A549 (cell line): ENCODE results near the gene CDH16.
"Not testable (repeated sequence)": the region's sequence is repeated elsewhere in the genome, so short reads cannot be mapped to it uniquely, and the experiment has no call there.

Experiments used
- EP300 ChIP-seq, 2 experiments: fragments of >200 bp; sonication (Bioruptor Twin); formaldehyde crosslinking; IDR thresholded peaks; 2 replicates in 1 of 2; 3 replicates in 1 of 2; pipeline ENCODE4 v1.6.1; 2016 to 2017
- RNF2 ChIP-seq: fragments of 200-600 bp; sonication (generic); IDR thresholded peaks from 2 replicates; pipeline ENCODE4 v1.6.1; 2016; ENCODE audit warnings: low read depth, mild to moderate bottlenecking, antibody characterized with exemption, moderate library complexity, borderline replicate concordance

DNA sequence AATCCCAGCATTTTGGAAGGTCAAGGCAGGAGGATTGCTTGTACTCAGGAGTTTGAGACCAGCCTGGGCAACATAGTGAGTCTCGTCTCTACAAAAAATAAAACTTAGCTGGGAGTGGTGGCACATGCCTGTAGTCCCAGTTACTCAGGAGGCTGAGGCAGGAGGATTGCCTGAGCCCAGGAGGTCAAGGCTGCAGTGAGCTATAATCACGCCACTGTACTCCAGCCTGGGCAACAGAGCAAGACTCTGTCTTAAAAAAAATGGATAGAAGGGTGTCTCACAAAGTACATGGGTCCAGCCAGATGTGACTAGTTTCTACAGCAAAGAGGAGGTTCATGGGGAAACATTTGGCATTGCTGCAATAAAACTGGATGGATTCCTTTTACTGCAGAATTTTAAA lies 47.3 kb downstream of the CDH16 start:
- TF ChIP-seq EP300 (IDR thresholded peaks at IDR 0.05); RNF2: not testable (repeated sequence)
